ENCODE data around the gene RAB8A. TPM values are rescaled to one million over a fixed set of nuclear protein-coding genes. Genes with fewer than 3 reads are reported as not detected.

RAB8A gene
- total and polyA plus RNA-seq, 9 of the 15 experiments (the other 6 are each of a cell fraction or from before 2014, with no cell fraction given), result 11.2 to 102 (median 53.2) TPM

DNA sequence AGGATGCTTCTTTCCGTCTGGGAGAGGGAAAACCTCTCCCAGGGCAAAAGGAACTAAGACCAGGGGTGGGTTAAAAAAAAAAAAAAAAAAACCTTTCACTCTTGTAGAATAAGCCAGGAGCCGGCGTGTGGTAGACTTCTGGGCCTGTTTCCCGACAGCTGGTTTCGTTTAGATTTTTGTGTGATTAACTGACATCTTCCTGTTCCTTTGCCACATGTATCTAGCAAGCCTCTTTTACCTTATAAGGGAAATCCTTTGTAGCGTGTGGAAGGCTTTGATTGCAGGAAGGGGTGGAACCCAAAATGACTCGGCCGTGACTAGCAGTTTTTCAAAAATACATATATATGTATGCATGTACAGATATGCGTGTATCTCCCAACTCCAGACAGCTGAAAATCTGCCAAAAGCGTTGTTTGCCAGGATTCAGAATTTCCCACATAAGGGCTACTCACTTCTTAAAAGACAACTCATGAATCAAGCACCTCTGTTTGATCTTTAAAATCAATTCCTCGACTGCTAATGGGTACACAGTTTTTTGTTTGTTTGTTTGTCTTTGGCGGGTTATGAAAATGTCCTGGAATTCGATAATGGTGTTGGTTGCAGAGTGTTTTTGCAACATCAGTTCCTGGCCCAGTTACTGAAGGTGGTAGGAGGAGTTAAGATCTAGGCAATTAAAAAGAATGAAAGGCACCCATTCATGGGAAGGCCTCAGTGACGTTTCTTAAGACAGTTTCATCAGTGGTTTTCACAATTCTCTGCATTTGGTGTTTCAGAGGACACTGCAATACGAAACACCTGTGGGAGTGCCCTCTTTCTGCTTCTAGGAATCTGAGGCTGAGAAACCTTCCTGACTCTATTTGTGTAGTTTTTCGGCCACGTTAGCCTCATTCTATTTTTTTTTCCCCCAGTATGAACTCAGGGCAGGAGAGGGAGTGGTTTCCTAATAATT lies 32.7 kb upstream of the RAB8A start (continued):
- TF ChIP-seq, protein P1, sequence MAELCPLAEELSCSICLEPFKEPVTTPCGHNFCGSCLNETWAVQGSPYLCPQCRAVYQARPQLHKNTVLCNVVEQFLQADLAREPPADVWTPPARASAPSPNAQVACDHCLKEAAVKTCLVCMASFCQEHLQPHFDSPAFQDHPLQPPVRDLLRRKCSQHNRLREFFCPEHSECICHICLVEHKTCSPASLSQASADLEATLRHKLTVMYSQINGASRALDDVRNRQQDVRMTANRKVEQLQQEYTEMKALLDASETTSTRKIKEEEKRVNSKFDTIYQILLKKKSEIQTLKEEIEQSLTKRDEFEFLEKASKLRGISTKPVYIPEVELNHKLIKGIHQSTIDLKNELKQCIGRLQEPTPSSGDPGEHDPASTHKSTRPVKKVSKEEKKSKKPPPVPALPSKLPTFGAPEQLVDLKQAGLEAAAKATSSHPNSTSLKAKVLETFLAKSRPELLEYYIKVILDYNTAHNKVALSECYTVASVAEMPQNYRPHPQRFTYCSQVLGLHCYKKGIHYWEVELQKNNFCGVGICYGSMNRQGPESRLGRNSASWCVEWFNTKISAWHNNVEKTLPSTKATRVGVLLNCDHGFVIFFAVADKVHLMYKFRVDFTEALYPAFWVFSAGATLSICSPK (IDR thresholded peaks at IDR 0.05; ENCODE audit: borderline replicate concordance), result no peak
- TF ChIP-seq, protein P2, sequence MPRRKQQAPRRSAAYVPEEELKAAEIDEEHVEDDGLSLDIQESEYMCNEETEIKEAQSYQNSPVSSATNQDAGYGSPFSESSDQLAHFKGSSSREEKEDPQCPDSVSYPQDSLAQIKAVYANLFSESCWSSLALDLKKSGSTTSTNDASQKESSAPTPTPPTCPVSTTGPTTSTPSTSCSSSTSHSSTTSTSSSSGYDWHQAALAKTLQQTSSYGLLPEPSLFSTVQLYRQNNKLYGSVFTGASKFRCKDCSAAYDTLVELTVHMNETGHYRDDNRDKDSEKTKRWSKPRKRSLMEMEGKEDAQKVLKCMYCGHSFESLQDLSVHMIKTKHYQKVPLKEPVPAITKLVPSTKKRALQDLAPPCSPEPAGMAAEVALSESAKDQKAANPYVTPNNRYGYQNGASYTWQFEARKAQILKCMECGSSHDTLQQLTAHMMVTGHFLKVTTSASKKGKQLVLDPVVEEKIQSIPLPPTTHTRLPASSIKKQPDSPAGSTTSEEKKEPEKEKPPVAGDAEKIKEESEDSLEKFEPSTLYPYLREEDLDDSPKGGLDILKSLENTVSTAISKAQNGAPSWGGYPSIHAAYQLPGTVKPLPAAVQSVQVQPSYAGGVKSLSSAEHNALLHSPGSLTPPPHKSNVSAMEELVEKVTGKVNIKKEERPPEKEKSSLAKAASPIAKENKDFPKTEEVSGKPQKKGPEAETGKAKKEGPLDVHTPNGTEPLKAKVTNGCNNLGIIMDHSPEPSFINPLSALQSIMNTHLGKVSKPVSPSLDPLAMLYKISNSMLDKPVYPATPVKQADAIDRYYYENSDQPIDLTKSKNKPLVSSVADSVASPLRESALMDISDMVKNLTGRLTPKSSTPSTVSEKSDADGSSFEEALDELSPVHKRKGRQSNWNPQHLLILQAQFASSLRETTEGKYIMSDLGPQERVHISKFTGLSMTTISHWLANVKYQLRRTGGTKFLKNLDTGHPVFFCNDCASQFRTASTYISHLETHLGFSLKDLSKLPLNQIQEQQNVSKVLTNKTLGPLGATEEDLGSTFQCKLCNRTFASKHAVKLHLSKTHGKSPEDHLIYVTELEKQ (CRISPR knock-in tag; IDR thresholded peaks at IDR 0.05), result no peak
- TF ChIP-seq MYBL2 (IDR thresholded peaks at IDR 0.05; ENCODE audit: low read depth), result peak; percentile 42; the same call in 1 of the 2 replicates
- TF ChIP-seq MYBL2 (CRISPR knock-in tag; IDR thresholded peaks at IDR 0.05; ENCODE audit: borderline replicate concordance), result no peak
- TF ChIP-seq ETV1 (tag; conservative IDR thresholded peaks at IDR 0.05; ENCODE audit: low read depth), result peak; percentile 68
- TF ChIP-seq, protein P3, sequence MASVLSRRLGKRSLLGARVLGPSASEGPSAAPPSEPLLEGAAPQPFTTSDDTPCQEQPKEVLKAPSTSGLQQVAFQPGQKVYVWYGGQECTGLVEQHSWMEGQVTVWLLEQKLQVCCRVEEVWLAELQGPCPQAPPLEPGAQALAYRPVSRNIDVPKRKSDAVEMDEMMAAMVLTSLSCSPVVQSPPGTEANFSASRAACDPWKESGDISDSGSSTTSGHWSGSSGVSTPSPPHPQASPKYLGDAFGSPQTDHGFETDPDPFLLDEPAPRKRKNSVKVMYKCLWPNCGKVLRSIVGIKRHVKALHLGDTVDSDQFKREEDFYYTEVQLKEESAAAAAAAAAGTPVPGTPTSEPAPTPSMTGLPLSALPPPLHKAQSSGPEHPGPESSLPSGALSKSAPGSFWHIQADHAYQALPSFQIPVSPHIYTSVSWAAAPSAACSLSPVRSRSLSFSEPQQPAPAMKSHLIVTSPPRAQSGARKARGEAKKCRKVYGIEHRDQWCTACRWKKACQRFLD (CRISPR knock-in tag; IDR thresholded peaks at IDR 0.05), result peak; percentile 58
- peak; percentile 92 for TF ChIP-seq POLR2AphosphoS5 (IDR thresholded peaks at IDR 0.05; ENCODE audit: control insufficient read depth, insufficient read depth, low read depth, low read length)
- TF ChIP-seq ZNF75A (CRISPR knock-in tag; IDR thresholded peaks at IDR 0.05), result peak; percentile 82
- peak; percentile 93 for TF ChIP-seq ZNF316 (IDR thresholded peaks at IDR 0.05)
- TF ChIP-seq ZNF143 (CRISPR knock-in tag; IDR thresholded peaks at IDR 0.05), result no peak
- peak; percentile 95 for TF ChIP-seq ZNF175 (CRISPR knock-in tag; IDR thresholded peaks at IDR 0.05; ENCODE audit: low read depth)
- TF ChIP-seq ZFPM2 (CRISPR knock-in tag; IDR thresholded peaks at IDR 0.05), result no peak
- peak; percentile 94 for TF ChIP-seq LEF1 (IDR thresholded peaks at IDR 0.05)
- no peak for TF ChIP-seq NCOA2 (IDR thresholded peaks at IDR 0.05; ENCODE audit: partially characterized antibody in 2 of 2)
- TF ChIP-seq, protein P4, sequence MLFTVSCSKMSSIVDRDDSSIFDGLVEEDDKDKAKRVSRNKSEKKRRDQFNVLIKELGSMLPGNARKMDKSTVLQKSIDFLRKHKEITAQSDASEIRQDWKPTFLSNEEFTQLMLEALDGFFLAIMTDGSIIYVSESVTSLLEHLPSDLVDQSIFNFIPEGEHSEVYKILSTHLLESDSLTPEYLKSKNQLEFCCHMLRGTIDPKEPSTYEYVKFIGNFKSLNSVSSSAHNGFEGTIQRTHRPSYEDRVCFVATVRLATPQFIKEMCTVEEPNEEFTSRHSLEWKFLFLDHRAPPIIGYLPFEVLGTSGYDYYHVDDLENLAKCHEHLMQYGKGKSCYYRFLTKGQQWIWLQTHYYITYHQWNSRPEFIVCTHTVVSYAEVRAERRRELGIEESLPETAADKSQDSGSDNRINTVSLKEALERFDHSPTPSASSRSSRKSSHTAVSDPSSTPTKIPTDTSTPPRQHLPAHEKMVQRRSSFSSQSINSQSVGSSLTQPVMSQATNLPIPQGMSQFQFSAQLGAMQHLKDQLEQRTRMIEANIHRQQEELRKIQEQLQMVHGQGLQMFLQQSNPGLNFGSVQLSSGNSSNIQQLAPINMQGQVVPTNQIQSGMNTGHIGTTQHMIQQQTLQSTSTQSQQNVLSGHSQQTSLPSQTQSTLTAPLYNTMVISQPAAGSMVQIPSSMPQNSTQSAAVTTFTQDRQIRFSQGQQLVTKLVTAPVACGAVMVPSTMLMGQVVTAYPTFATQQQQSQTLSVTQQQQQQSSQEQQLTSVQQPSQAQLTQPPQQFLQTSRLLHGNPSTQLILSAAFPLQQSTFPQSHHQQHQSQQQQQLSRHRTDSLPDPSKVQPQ (CRISPR knock-in tag; IDR thresholded peaks at IDR 0.05; ENCODE audit: borderline replicate concordance), result no peak
